SK-N-SH (cell line): Measurements from ENCODE around the gene RAB3GAP2.

Source experiments
- CTCF ChIP-seq: fragments of 200-600 bp; sonication (generic); IDR thresholded peaks from 2 replicates; pipeline ENCODE4 v1.6.1; 2017; ENCODE audit warnings: antibody characterized with exemption, mild to moderate bottlenecking, moderate library complexity
- ELF1 ChIP-seq: IDR thresholded peaks from 2 replicates; pipeline ENCODE4 v1.4.0; 2012
- EP300 ChIP-seq, 2 experiments: IDR thresholded peaks; 2 replicates each; pipeline versions ENCODE4 v1.4.0 to v1.6.1; 2012; ENCODE audit warnings: borderline replicate concordance in 1 of 2, low read depth in 1 of 2, low read length in 1 of 2
- FOXJ3 ChIP-seq: sonication (generic); formaldehyde crosslinking; IDR thresholded peaks from 2 replicates; pipeline ENCODE4 v1.5.1; 2020; ENCODE audit warnings: mild to moderate bottlenecking, missing genetic modification reagents
- FOXM1 ChIP-seq: IDR thresholded peaks from 2 replicates; pipeline ENCODE4 v1.4.0; 2012; ENCODE audit warnings: low read depth, mild to moderate bottlenecking
- GABPA ChIP-seq: IDR thresholded peaks from 2 replicates; pipeline ENCODE4 v1.4.0; 2012; ENCODE audit warnings: low read depth, mild to moderate bottlenecking
- JUND ChIP-seq: IDR thresholded peaks from 2 replicates; pipeline ENCODE4 v1.4.0; 2012
- MAX ChIP-seq: IDR thresholded peaks from 2 replicates; pipeline ENCODE4 v1.4.0; 2012; ENCODE audit warnings: low read depth
- POLR2AphosphoS5 ChIP-seq: IDR thresholded peaks from 2 replicates; pipeline ENCODE4 v1.6.1; 2012; ENCODE audit warnings: low read depth, low read length
- RAD21 ChIP-seq: IDR thresholded peaks from 2 replicates; pipeline ENCODE4 v1.6.1; 2012; ENCODE audit warnings: mild to moderate bottlenecking, low read length
- RCOR1 ChIP-seq: fragments of 150-350 bp; IDR thresholded peaks from 2 replicates; pipeline ENCODE4 v1.6.1; 2017; ENCODE audit warnings: antibody characterized with exemption, low read length
- REST ChIP-seq: IDR thresholded peaks from 2 replicates; pipeline ENCODE4 v1.6.1; 2012; ENCODE audit warnings: mild to moderate bottlenecking, low read depth, low read length, moderate library complexity
- TAF1 ChIP-seq: IDR thresholded peaks from 2 replicates; pipeline ENCODE4 v1.6.1; 2012; ENCODE audit warnings: low read depth, mild to moderate bottlenecking, low read length, moderate library complexity, borderline replicate concordance
- USF1 ChIP-seq: IDR thresholded peaks from 2 replicates; pipeline ENCODE4 v1.4.0; 2012; ENCODE audit warnings: low read depth, borderline replicate concordance

- TF ChIP-seq ELF1, result no peak
- TF ChIP-seq CTCF, result no peak
- TF ChIP-seq POLR2AphosphoS5, result no peak
- no peak for TF ChIP-seq FOXJ3 (CRISPR knock-in tag)
- no peak for TF ChIP-seq USF1
- no peak for TF ChIP-seq RCOR1
- TF ChIP-seq RAD21, result no peak
- no peak for TF ChIP-seq EP300 (IDR thresholded peaks at IDR 0.05; ENCODE audit: borderline replicate concordance in 1 of 2, low read depth in 1 of 2, low read length in 1 of 2)
- TF ChIP-seq FOXM1, result no peak
- TF ChIP-seq JUND, result no peak
- TF ChIP-seq REST, result no peak
- no peak for TF ChIP-seq TAF1
- TF ChIP-seq MAX, result no peak
- TF ChIP-seq GABPA, result no peak
Observed at GRCh38 chr1:220164116-220164515, 108.1 kb downstream of the RAB3GAP2 start.
